HepG2 (cell line): ENCODE measurements around the gene PCED1B. TPM values are rescaled to one million over a fixed set of nuclear protein-coding genes. Genes with fewer than 3 reads are reported as not detected.

ENCODE experiments used
- AGO1 ChIP-seq: fragments of 200-400 bp; formaldehyde crosslinking; IDR thresholded peaks from 2 replicates; pipeline ENCODE4 v1.6.1; 2017; ENCODE audit warnings: mild to moderate bottlenecking, low read depth, low read length, moderate library complexity; ENCODE audit not compliant: poor library complexity, severe bottlenecking
- ATF1 ChIP-seq: IDR thresholded peaks from 2 replicates; pipeline ENCODE4 v1.6.1; 2016; ENCODE audit warnings: mild to moderate bottlenecking, control low read depth
- ATF3 ChIP-seq: sonication (generic); formaldehyde crosslinking; IDR thresholded peaks from 2 replicates; pipeline ENCODE4 v1.4.0; 2020; ENCODE audit warnings: missing genetic modification reagents
- CAMTA2 ChIP-seq: sonication (generic); formaldehyde crosslinking; IDR thresholded peaks from 2 replicates; pipeline ENCODE4 v1.4.0; 2020; ENCODE audit warnings: mild to moderate bottlenecking, missing genetic modification reagents, borderline replicate concordance
- FOXP1 ChIP-seq, 2 experiments: fragments of 450-650 bp in 1 of 2; IDR thresholded peaks; 2 replicates each; pipeline ENCODE4 v1.6.1; 2017 to 2018; ENCODE audit warnings: antibody characterized with exemption in 1 of 2
- HBP1 ChIP-seq: IDR thresholded peaks from 2 replicates; pipeline ENCODE4 v1.6.1; 2016; ENCODE audit warnings: low read depth, control low read depth
- HOXA7 ChIP-seq: sonication (generic); formaldehyde crosslinking; IDR thresholded peaks from 2 replicates; pipeline ENCODE4 v1.8.1; 2022; ENCODE audit warnings: mild to moderate bottlenecking, missing genetic modification reagents, moderate library complexity
- JUND ChIP-seq: sonication (generic); formaldehyde crosslinking; IDR thresholded peaks from 2 replicates; pipeline ENCODE4 v1.8.0; 2022; ENCODE audit warnings: mild to moderate bottlenecking, missing genetic modification reagents
- MEIS1 ChIP-seq: sonication (generic); formaldehyde crosslinking; IDR thresholded peaks from 2 replicates; pipeline ENCODE4 v1.9.0; 2021; ENCODE audit warnings: mild to moderate bottlenecking, missing genetic modification reagents, moderate library complexity, borderline replicate concordance
- NCOR1 ChIP-seq: fragments of 200-600 bp; sonication (generic); IDR thresholded peaks from 2 replicates; pipeline ENCODE4 v1.7.0; 2017; ENCODE audit warnings: antibody characterized with exemption, low read length, borderline replicate concordance
- PHF20 ChIP-seq: sonication (generic); formaldehyde crosslinking; IDR thresholded peaks from 2 replicates; pipeline ENCODE4 v1.5.0; 2020; ENCODE audit warnings: mild to moderate bottlenecking, missing genetic modification reagents
- SRF ChIP-seq: IDR thresholded peaks from 2 replicates; pipeline ENCODE4 v1.6.1; 2011; ENCODE audit warnings: mild to moderate bottlenecking, low read depth, low read length, moderate library complexity
- STAT6 ChIP-seq: sonication (generic); formaldehyde crosslinking; IDR thresholded peaks from 2 replicates; pipeline ENCODE4 v1.4.0; 2020; ENCODE audit warnings: missing genetic modification reagents, mild to moderate bottlenecking, borderline replicate concordance
- THAP11 ChIP-seq: IDR thresholded peaks from 2 replicates; pipeline ENCODE4 v1.6.1; 2016; ENCODE audit warnings: missing biosample characterization, missing genetic modification reagents
- THRA ChIP-seq: sonication (generic); formaldehyde crosslinking; IDR thresholded peaks from 2 replicates; pipeline ENCODE4 v1.4.0; 2020; ENCODE audit warnings: missing genetic modification reagents, borderline replicate concordance
- TP53 ChIP-seq: sonication (generic); formaldehyde crosslinking; conservative IDR thresholded peaks from 2 replicates; pipeline ENCODE4 v1.4.0; 2020; ENCODE audit warnings: missing genetic modification reagents
- U2AF2 ChIP-seq: fragments of 200-400 bp; formaldehyde crosslinking; IDR thresholded peaks from 2 replicates; pipeline ENCODE4 v1.6.1; 2017; ENCODE audit warnings: low read depth, mild to moderate bottlenecking, low read length
- XBP1 ChIP-seq: sonication (generic); formaldehyde crosslinking; IDR thresholded peaks from 2 replicates; pipeline ENCODE4 v1.5.0; 2020; ENCODE audit warnings: missing genetic modification reagents
- ZBTB38 ChIP-seq: sonication (generic); formaldehyde crosslinking; IDR thresholded peaks from 2 replicates; pipeline ENCODE4 v1.5.1; 2020; ENCODE audit warnings: mild to moderate bottlenecking, missing genetic modification reagents
- ZFP36L2 ChIP-seq: sonication (generic); formaldehyde crosslinking; IDR thresholded peaks from 2 replicates; pipeline ENCODE4 v1.4.0; 2020; ENCODE audit warnings: missing genetic modification reagents
- ZNF337 ChIP-seq: sonication (generic); formaldehyde crosslinking; IDR thresholded peaks from 2 replicates; pipeline ENCODE4 v1.5.1; 2020; ENCODE audit warnings: missing genetic modification reagents, low read depth, mild to moderate bottlenecking, borderline replicate concordance
- ZNF446 ChIP-seq: sonication (generic); formaldehyde crosslinking; IDR thresholded peaks from 2 replicates; pipeline ENCODE4 v1.5.0; 2020; ENCODE audit warnings: mild to moderate bottlenecking, missing genetic modification reagents
- ZNF713 ChIP-seq: sonication (generic); formaldehyde crosslinking; IDR thresholded peaks from 2 replicates; pipeline ENCODE4 v1.4.0; 2020; ENCODE audit warnings: mild to moderate bottlenecking, missing genetic modification reagents
- ZNF782 ChIP-seq: sonication (generic); formaldehyde crosslinking; IDR thresholded peaks from 2 replicates; pipeline ENCODE4 v1.4.0; 2020; ENCODE audit warnings: missing genetic modification reagents, mild to moderate bottlenecking, borderline replicate concordance
- ZSCAN20 ChIP-seq: sonication (generic); formaldehyde crosslinking; IDR thresholded peaks from 2 replicates; pipeline ENCODE4 v1.4.0; 2020; ENCODE audit warnings: missing genetic modification reagents, mild to moderate bottlenecking, borderline replicate concordance
- ZSCAN29 ChIP-seq: sonication (generic); formaldehyde crosslinking; conservative IDR thresholded peaks from 2 replicates; pipeline ENCODE4 v1.4.0; 2020; ENCODE audit warnings: mild to moderate bottlenecking, missing genetic modification reagents
- polyA plus RNA-seq, 8 experiments: library from polyadenylated mRNA; depleted of rRNA in 3 of 8; stranded (reverse) in 7 of 8; unstranded in 1 of 8; fragments of >200 nt; fragmentation: Illumina TruSeq in 4 of 8; extraction: Trizol in 4 of 8; gene quantifications; 2 replicates each; pipeline versions ENCODE4 v1.2.1 to v1.2.3, GENCODE V29; 2011 to 2016; ENCODE audit warnings: low read depth in 4 of 8, missing spikeins in 1 of 8, mixed read lengths in 1 of 8; ENCODE audit not compliant: insufficient read depth in 1 of 8
- total RNA-seq, 5 experiments: library from RNA; depleted of rRNA; stranded (reverse); fragments of >200 nt; fragmentation: Illumina TruSeq; extraction: Trizol; gene quantifications; 2 replicates each; pipeline ENCODE4 v1.2.3, GENCODE V29; 2016; ENCODE audit warnings: low read depth in 1 of 5

PCED1B gene
- total and polyA plus RNA-seq, 2 of the 13 experiments (the other 11 are each of a cell fraction or from before 2014, with no cell fraction given), result 0.11 to 0.37 TPM

- TF ChIP-seq ZBTB38 (CRISPR knock-in tag) (no peak), ATF1 (CRISPR knock-in tag) (no peak), ZNF782 (CRISPR knock-in tag) (no peak), ZNF446 (CRISPR knock-in tag) (no peak), STAT6 (CRISPR knock-in tag) (no peak), THRA (CRISPR knock-in tag) (peak; percentile 49; the same call in 1 of the 2 replicates), HOXA7 (CRISPR knock-in tag) (no peak), TP53 (CRISPR knock-in tag) (no peak), ZFP36L2 (CRISPR knock-in tag) (no peak), FOXP1 (IDR thresholded peaks at IDR 0.05) (no peak), FOXP1 (CRISPR knock-in tag; IDR thresholded peaks at IDR 0.05) (peak; percentile 49; the same call in 1 of the 2 replicates), PHF20 (CRISPR knock-in tag) (no peak), ZNF337 (CRISPR knock-in tag) (no peak), U2AF2 (no peak), ZNF713 (CRISPR knock-in tag) (no peak), ZSCAN29 (no peak), AGO1 (no peak), MEIS1 (CRISPR knock-in tag) (no peak), ATF3 (CRISPR knock-in tag) (no peak), HBP1 (no peak), SRF (peak; percentile 33; the same call in 1 of the 2 replicates), NCOR1 (peak; percentile 84), CAMTA2 (CRISPR knock-in tag) (no peak), ZSCAN20 (CRISPR knock-in tag) (no peak), THAP11 (CRISPR knock-in tag) (peak; percentile 65), XBP1 (no peak), JUND (no peak)
Measured at GRCh38 chr12:47221256-47222023, 142.0 kb downstream of the PCED1B start (continued).
